IPS DF 19.7 (cell line): ENCODE data around the gene CTNNA3.

Experiments
- DNase-seq: peaks from one replicate; pipeline ENCODE4 v3.0.0-alpha.2; 2013; ENCODE audit warnings: low read depth, low spot score

Gene CTNNA3

GRCh38 chr10:65949526-65949925 is 1746.5 kb downstream of the CTNNA3 start:
- DNase-seq = no peak

DNA sequence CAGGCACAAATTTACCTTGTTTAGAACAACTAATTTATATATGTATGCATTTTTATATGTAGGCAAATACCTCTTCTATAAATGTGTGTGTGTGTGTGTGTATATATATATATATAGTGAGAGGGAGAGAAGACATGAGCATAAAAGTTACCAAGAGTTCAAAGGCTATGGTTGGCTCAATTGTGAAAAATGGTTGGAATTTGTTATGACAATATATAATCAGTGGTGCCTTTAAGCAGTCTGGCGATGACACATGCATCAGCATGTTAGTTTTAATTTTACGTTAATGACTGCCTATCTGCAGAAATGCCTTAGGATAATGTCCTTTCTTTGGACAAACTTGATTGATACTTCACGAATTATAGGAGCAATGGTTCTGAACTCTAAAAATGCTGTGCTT is 1750.9 kb downstream of the CTNNA3 start:
- no peak for DNase-seq

GRCh38 chr10:65943451-65943850 is 1752.5 kb downstream of the CTNNA3 start:
- no peak for DNase-seq

GRCh38 chr10:65940816-65941662 is 1755.0 kb downstream of the CTNNA3 start:
- DNase-seq = no peak

- no peak for DNase-seq
Observed at GRCh38 chr10:65940105-65940504, 1755.9 kb downstream of the CTNNA3 start.

GRCh38 chr10:65931291-65932070 is 1764.5 kb downstream of the CTNNA3 start:
- no peak for DNase-seq

GRCh38 chr10:65911151-65911835 is 1784.7 kb downstream of the CTNNA3 start:
- DNase-seq = no peak

DNA sequence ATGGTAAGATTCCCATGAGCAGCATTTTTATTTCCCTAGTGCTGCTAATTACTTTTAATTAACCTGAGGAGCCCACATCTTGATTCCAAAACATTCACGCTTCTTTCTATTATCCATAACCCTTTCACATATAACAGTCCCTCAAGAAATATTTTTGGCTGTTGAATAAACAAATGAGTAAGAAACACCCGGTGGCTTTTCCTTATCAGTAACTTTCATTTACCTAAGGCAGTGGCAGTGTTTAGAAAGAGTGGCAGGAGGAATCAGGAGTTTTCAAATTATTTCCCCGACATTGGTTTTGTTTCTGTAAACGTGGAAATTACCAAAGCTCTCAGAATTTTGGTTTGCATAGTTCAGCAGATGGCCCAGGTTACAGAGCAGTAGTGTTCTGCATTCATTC is 1785.8 kb downstream of the CTNNA3 start:
- DNase-seq = no peak

DNA sequence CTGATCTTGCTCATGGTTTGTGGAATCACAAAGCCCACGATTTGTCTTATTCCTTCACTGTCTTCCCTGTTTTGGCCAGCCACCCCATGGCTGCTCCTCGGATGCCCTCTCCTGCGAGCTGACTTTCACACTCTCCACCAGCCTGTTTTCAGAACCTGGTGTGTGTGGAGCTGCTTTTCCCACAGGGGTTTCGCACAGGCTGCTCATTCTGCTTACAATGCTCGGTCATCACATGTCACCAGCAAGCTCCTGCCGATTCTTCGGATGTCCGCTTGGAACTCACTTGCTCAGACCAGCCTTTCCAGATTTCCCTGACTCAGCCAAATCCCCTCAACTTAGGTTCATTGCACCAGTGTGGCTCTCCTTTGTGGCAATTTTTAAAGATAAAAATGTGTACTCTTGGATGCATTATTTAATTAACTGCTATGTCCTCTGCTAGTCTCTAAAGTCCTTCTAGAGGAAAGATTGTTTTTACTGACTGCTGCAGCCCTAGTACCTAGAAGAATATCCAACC is 1788.7 kb downstream of the CTNNA3 start:
- DNase-seq = no peak

DNA sequence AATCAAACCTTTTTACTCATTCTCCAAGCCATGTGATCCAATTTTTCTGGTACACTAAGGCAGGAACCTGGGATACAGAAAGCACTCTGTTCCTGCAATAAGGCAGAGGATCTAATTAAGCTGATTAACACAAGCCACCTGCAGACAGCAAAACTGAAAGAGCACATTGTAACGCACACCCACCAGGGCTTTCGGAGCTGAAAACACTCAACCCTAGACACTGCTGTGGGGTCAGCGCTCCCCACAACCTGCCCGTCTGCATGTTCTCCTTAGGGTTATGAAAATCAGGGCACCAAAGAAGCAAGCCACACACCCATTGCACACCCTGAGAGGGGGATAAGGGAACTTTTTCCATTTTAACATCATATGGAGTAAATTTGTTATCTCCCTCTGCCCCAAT is 1792.4 kb downstream of the CTNNA3 start:
- DNase-seq = no peak

GRCh38 chr10:65900271-65900670 is 1795.7 kb downstream of the CTNNA3 start:
- no peak for DNase-seq

DNA sequence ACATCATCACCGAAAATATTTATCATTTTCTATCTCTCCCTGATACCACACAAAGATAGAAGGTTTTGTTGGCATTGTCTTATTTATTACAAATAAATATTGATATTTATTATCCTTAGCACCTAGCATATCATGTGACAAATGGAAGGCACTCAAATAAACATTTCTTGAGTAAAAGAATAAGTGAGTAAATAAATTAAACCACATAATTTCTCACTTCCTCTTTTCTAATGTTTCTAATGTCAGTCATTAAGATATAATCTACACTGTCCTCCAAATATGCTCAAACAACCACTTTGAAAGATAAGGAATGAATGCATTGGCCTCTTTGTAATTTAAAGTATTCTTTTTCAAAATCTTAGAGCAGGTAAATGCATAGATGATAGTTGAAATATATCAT is 1797.9 kb downstream of the CTNNA3 start:
- DNase-seq = no peak

DNA sequence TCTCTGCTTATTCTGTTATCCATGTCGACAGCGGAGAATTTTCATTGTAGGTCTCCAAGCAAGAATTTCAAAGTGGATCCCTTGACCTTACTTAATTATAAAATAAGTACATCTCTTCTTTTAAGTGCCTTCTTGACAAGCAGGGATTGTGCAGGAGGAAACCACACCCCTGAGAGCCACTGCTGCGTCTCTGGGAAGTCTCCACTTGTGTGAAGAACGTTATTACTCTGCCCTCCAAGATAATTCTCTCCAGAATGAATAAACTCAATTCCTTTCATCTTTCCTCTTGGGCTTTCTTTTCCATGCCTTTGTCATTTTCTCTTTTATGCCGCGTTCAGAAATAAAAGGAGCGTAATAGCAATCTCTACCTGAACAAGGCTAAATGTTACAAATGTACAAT is 1801.0 kb downstream of the CTNNA3 start:
- DNase-seq = no peak

- DNase-seq = no peak
Observed at GRCh38 chr10:65894379-65894778, 1801.6 kb downstream of the CTNNA3 start.

- DNase-seq = no peak
Observed at GRCh38 chr10:65893676-65894075, 1802.3 kb downstream of the CTNNA3 start.

DNA sequence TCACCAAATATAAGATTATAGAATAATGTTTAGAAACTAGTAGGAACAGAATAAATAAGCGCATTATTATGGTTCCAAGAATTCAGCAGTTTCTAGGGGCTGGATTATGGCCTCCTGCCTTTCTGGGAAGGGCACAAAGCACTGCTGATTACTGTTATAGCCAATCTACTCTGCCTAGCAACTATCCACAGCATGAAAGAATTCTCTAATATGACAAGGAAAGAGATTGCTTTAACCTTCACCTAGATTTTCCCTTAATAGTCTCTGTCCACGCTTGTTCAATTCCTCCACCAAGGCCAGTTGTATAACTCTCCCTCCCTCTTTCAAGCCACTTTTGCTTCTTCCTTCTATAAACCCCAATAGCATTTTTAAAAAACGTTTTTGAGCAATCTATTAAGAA is 1803.7 kb downstream of the CTNNA3 start:
- DNase-seq = no peak

- no peak for DNase-seq
Observed at GRCh38 chr10:65891073-65891981, 1804.7 kb downstream of the CTNNA3 start.

DNA sequence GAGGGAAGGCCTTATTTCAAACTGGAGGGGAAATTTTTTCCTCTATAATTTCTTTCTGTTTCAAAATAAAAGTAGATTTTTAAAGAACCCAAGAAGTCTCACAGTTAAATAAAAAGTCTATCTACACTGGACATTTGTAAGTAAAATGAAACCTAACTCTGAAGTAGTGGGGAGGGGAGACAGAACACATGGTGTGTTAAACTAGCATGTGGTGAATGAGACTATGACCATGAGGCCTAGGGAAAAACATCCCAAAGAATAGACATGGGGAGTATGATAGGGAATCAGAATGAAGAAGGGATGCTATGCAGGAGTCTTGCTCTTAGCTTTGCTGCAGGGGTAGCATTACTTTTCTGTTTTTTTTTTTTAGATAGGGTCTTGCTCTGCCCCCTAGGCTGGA is 1831.5 kb downstream of the CTNNA3 start:
- DNase-seq = no peak

DNA sequence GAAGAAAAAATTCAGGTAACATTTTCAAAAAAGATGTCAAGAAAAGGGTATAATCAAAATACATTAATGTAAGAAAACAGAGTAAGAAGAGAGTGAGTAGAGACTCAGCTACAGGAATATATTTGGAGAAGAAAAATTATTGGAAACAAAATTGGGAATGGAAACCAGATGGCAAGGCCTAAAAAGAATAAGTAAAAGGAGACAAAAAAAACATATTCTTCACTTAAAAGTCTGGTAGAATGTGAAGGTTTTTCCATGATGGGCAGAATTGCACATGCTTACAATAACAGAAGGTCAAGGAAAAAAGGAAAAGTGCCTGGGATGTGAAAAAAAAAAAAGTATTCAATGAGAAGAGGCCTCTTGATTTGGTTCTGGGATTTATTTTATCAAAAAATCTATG is 1832.0 kb downstream of the CTNNA3 start:
- no peak for DNase-seq
